ENCODE measurements around the gene CUL7. TPM values are rescaled to one million over a fixed set of nuclear protein-coding genes. Genes with fewer than 3 reads are reported as not detected.
A peak's percentile ranks its signal among the peaks of the same experiment; 100 is the strongest.

Gene CUL7
- total RNA-seq, 2 donors from 2014 or later, result 16.3 to 24.4 TPM

- 5 to 73% methylated on average over 4 to 45 of the region's 60 CpGs for WGBS, 2 donors
- peaks cover 0 to 3% of the 10 kb centered on the region in 2 donors for H3K36me3 ChIP-seq (replicated peaks in 1 of 2; ENCODE audit: insufficient read depth in 1 of 2, low read depth in 2 of 2)
- H3K9me3 ChIP-seq, result no peaks in the 10 kb centered on the region
- peaks cover 15% of the 10 kb centered on the region for H3K4me1 ChIP-seq
- no peak for TF ChIP-seq POLR2A (IDR thresholded peaks at IDR 0.05)
- no peak for TF ChIP-seq CTCF (IDR thresholded peaks at IDR 0.05)
- peak within 1 kb of the TSS; percentile 51 to 62 for H3K4me3 ChIP-seq
- ATAC-seq (peak; percentile 71), DNase-seq (peak; percentile 39 to 71 (median 60))
- intact Hi-C loops (cut with DNase I), result no loop called here
- H3K27me3 ChIP-seq, result no peaks in the 10 kb centered on the region
- H3K27ac ChIP-seq, result peak within 1 kb of the TSS in 3 of 4 donors; percentile 50 to 72 (median 56)
These were observed 22.2 kb upstream of the CUL7 start, which contains the start of gene PTK7 for GRCh38 chr6:43075670-43076463. Gene PTK7 (plus strand): TSS chr6:43076314. CDS start chr6:43076489, 175 bp downstream.

- intact Hi-C loops (cut with DNase I), result loop anchor here (5.0 kb wide), 1 partner anchor 67 kb away; no protein-coding TSS in a partner anchor
- Histone ChIP-seq H3K36me3 (replicated peaks in 1 of 2; ENCODE audit: insufficient read depth in 1 of 2, low read depth in 2 of 2) (peaks cover 0 to 5% of the 10 kb centered on the region in 2 donors), H3K27me3 (no peaks in the 10 kb centered on the region), H3K4me3 (no peak overlapping the region), H3K27ac (peak overlapping the region in 1 of 4 donors; percentile 47), H3K9me3 (no peaks in the 10 kb centered on the region), H3K4me1 (peaks cover 15% of the 10 kb centered on the region)
- no peak for TF ChIP-seq POLR2A (IDR thresholded peaks at IDR 0.05)
- TF ChIP-seq CTCF (IDR thresholded peaks at IDR 0.05), result no peak
- ATAC-seq, result no peak
- WGBS, 2 donors, result 75 to 79% methylated on average over 5 of the region's 6 CpGs
- DNase-seq, result peak in 2 of 4 donors; percentile 10 to 33
These were observed 21.4 kb upstream of the CUL7 start for GRCh38 chr6:43074847-43075669.

GRCh38 chr6:43070028-43070632 is 16.5 kb upstream of the CUL7 start:
- TF ChIP-seq CTCF (IDR thresholded peaks at IDR 0.05) (peak in 6 of 7 experiments; percentile 20 to 53 (median 34)), POLR2A (IDR thresholded peaks at IDR 0.05) (no peak)
- Histone ChIP-seq H3K4me3 (no peak overlapping the region), H3K36me3 (replicated peaks in 1 of 2; ENCODE audit: insufficient read depth in 1 of 2, low read depth in 2 of 2) (peaks cover 0 to 11% of the 10 kb centered on the region in 2 donors), H3K4me1 (no peaks in the 10 kb centered on the region), H3K27ac (no peak overlapping the region), H3K27me3 (no peaks in the 10 kb centered on the region), H3K9me3 (no peaks in the 10 kb centered on the region)
- intact Hi-C loops (cut with DNase I), result loop anchor here (5.0 kb wide), 1 partner anchor 72 kb away; no protein-coding TSS in a partner anchor
- DNase-seq, result no peak
- WGBS, 2 donors, result 65% methylated on average over 6 of the region's 6 CpGs
- peak; percentile 50 for ATAC-seq

GRCh38 chr6:43062818-43063217 is 9.2 kb upstream of the CUL7 start:
- H3K9me3 ChIP-seq, result no peaks in the 10 kb centered on the region
- no peak overlapping the region for H3K27ac ChIP-seq
- H3K4me1 ChIP-seq, result peaks cover 28% of the 10 kb centered on the region
- WGBS, 2 donors, result 90% methylated on average over 12 of the region's 12 CpGs
- DNase-seq, result no peak
- H3K36me3 ChIP-seq (replicated peaks in 1 of 2; ENCODE audit: insufficient read depth in 1 of 2, low read depth in 2 of 2), result peaks cover 0 to 6% of the 10 kb centered on the region in 2 donors
- no peak for ATAC-seq
- intact Hi-C loops (cut with DNase I), result no loop called here
- TF ChIP-seq POLR2A (IDR thresholded peaks at IDR 0.05), result no peak
- TF ChIP-seq CTCF (IDR thresholded peaks at IDR 0.05), result no peak
- no peaks in the 10 kb centered on the region for H3K27me3 ChIP-seq
- H3K4me3 ChIP-seq, result no peak overlapping the region

Measured in body of pancreas (tissue), 4 donors.